Mucosa of descending colon (tissue), 3 donors: ENCODE measurements around the gene CABP4. TPM values are rescaled to one million over a fixed set of nuclear protein-coding genes. Genes with fewer than 3 reads are reported as not detected.

Experiments
- ATAC-seq: fragments of 200-7000 bp; cut with Tn5 transposase; one replicate; pipeline ENCODE4 v1.9.1; 2020; ENCODE audit warnings: mild to moderate bottlenecking, moderate library complexity
- DNase-seq, 3 donors: peaks; one replicate each; pipeline ENCODE4 v3.0.0-alpha.2; 2020
- H3K36me3 ChIP-seq: fragments of 200-600 bp; one replicate; pipeline ENCODE4 v1.8.0; 2021; ENCODE audit warnings: low read depth, mild to moderate bottlenecking
- H3K4me1 ChIP-seq: fragments of 200-600 bp; one replicate; pipeline ENCODE4 v1.8.0; 2021; ENCODE audit warnings: low read depth, mild to moderate bottlenecking
- H3K4me3 ChIP-seq: fragments of 200-600 bp; one replicate; pipeline ENCODE4 v1.8.0; 2021; ENCODE audit warnings: mild to moderate bottlenecking
- H3K9me3 ChIP-seq: fragments of 200-600 bp; one replicate; pipeline ENCODE4 v1.8.0; 2021; ENCODE audit warnings: mild to moderate bottlenecking
- intact Hi-C, 2 donors: fragments of 100-400 bp; cut with DNase I in 1 of 2; cut with micrococcal nuclease in 1 of 2; formaldehyde crosslinking; loops; one replicate each; pipeline versions ENCODE4 v1.11.0 to v1.11.1; 2022; cut with DNase I, micrococcal nuclease
- total RNA-seq, 3 donors: library from RNA; stranded (reverse); fragmentation: NEBNext Ultra II Directional in 2 of 3; extraction: Animal tissue kit (Norgen Biotek cat#: 25700) in 2 of 3; gene quantifications; one replicate each; pipeline versions ENCODE4 v1.2.1 to v1.2.4, GENCODE V29; 2021 to 2023
- TF ChIP-seq, protein P1 (sequence below): fragments of 200-600 bp; IDR thresholded peaks from one replicate; pipeline ENCODE4 v1.8.0; 2022; ENCODE audit warnings: antibody characterized with exemption, mild to moderate bottlenecking
- donor health status: DM: no; HTN: no; CAD: no; lungs with moderate emphysema.
- donor health status: DM: no; HTN: no; CAD: no.
- donor health status: DM: no; HTN: yes; CAD: no.

Gene CABP4
- total RNA-seq, 3 donors from 2014 or later, result 0.95 to 1.9 (median 1.2) TPM

DNA sequence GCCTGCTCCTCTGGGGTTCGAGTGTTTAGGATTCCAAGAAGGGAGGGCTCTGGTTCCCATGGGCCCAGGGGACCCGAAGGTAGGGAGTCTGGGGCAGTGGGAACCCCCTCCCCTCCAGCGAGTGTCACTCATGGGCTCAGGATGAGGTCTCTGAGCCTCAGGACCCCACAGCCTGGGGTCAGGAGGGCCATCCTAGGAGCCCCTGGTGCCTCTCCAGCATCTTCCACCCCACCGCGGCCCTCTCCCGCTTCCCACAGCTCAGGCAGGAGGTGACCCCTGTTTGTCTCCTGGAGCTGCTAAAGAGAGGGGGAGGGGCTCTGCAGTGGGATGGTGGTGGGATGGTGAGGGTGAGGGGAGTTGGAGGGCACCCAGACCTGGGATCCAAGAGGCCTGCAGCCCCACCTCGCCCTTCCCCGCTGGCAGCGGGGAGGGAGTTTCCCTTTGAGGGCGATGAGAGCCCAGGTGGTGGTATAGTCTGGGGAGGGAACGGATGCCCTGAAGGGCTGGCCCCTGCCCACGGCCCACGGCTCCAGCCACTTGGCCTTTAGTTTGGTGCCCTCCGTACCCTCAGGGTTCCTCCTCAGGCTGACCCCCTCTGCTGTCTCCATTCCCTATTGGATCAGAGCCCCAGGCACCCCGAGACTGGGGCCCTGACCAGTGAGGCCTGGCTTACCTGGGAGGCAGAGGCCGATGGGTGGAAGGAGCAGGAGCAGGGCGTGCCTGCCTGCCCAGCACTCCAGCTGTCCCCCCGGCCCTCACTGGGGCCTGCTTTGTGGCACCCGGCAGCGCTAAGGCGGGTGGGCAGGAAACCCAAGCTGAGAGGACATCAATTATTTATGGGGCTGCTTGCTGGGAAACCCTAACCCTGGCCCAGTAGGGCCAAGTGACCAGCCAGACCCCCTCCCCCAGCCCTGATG is 1.1 kb upstream of the CABP4 start:
- ATAC-seq (no peak), DNase-seq (peak in 2 of 3 donors; percentile 19 to 23)
- TF ChIP-seq, protein P1, sequence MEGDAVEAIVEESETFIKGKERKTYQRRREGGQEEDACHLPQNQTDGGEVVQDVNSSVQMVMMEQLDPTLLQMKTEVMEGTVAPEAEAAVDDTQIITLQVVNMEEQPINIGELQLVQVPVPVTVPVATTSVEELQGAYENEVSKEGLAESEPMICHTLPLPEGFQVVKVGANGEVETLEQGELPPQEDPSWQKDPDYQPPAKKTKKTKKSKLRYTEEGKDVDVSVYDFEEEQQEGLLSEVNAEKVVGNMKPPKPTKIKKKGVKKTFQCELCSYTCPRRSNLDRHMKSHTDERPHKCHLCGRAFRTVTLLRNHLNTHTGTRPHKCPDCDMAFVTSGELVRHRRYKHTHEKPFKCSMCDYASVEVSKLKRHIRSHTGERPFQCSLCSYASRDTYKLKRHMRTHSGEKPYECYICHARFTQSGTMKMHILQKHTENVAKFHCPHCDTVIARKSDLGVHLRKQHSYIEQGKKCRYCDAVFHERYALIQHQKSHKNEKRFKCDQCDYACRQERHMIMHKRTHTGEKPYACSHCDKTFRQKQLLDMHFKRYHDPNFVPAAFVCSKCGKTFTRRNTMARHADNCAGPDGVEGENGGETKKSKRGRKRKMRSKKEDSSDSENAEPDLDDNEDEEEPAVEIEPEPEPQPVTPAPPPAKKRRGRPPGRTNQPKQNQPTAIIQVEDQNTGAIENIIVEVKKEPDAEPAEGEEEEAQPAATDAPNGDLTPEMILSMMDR, result no peak
- H3K4me3 ChIP-seq, result no peak overlapping the region
- no peaks in the 10 kb centered on the region for H3K4me1 ChIP-seq
- no peaks in the 10 kb centered on the region for H3K36me3 ChIP-seq
- intact Hi-C loops, result no loop called here
- no peaks in the 10 kb centered on the region for H3K9me3 ChIP-seq

GRCh38 chr11:67456068-67456705 is 1.0 kb downstream of the CABP4 start:
- DNase-seq (no peak), ATAC-seq (no peak)
- intact Hi-C loops, result no loop called here
- Histone ChIP-seq H3K36me3 (no peaks in the 10 kb centered on the region), H3K9me3 (no peaks in the 10 kb centered on the region), H3K4me3 (no peak overlapping the region), H3K4me1 (no peaks in the 10 kb centered on the region)
- TF ChIP-seq, protein P1, result no peak

GRCh38 chr11:67457453-67457852 is 2.3 kb downstream of the CABP4 start:
- H3K4me1 ChIP-seq, result no peaks in the 10 kb centered on the region
- no peaks in the 10 kb centered on the region for H3K36me3 ChIP-seq
- H3K9me3 ChIP-seq, result no peaks in the 10 kb centered on the region
- H3K4me3 ChIP-seq, result no peak overlapping the region
- TF ChIP-seq, protein P1, result no peak
- ATAC-seq (no peak), DNase-seq (no peak)
- intact Hi-C loops, result no loop called here

DNA sequence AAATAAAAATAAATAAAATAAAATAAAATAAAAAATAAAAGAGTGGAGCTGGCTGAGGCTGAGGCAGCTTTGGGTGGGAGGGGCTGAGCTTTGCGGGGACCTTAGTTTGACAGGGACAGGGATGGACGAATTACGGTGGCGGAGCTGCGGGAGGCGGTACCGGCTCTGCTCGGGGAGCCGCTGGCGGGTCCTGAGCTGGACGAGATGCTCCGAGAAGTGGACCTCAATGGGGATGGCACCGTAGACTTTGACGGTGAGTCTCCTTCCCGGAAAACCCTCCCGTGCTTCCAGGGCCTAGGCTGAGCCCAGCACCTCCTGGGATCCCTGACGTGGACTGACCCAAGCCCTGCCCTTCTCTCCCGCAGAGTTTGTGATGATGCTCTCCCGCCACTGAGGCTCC is 3.1 kb downstream of the CABP4 start:
- Histone ChIP-seq H3K36me3 (no peaks in the 10 kb centered on the region), H3K9me3 (no peaks in the 10 kb centered on the region), H3K4me1 (no peaks in the 10 kb centered on the region), H3K4me3 (no peak overlapping the region)
- intact Hi-C loops, result no loop called here
- no peak for ATAC-seq
- TF ChIP-seq, protein P1, result no peak
- no peak for DNase-seq

GRCh38 chr11:67463186-67463585 is 8.0 kb downstream of the CABP4 start:
- intact Hi-C loops, result no loop called here
- TF ChIP-seq, protein P1, result no peak
- Histone ChIP-seq H3K4me1 (peaks cover 18% of the 10 kb centered on the region), H3K36me3 (no peaks in the 10 kb centered on the region), H3K4me3 (no peak overlapping the region), H3K9me3 (no peaks in the 10 kb centered on the region)
- DNase-seq (no peak), ATAC-seq (no peak)
